ENCODE measurements around the gene TMEM273. TPM values are rescaled to one million over a fixed set of nuclear protein-coding genes. Genes with fewer than 3 reads are reported as not detected.

Gene TMEM273
- total RNA-seq, 1 experiment from 2014 or later: not detected

- no peak for TF ChIP-seq YY1 (IDR thresholded peaks at IDR 0.05; ENCODE audit: extremely low read depth, insufficient replicate concordance, low read depth, low read length)
These were observed 33.5 kb downstream of the TMEM273 start (continued) for GRCh38 chr10:49154641-49155040.

- ATAC-seq (no peak), DNase-seq (ENCODE audit: low read depth, low spot score) (no peak)
- ChIA-PET POLR2A (no interaction called here), CTCF (interaction anchor here (2.4 kb wide), 1 partner anchor 10 kb away, joined by 6 read pairs; no protein-coding TSS in a partner anchor), RAD21 (ENCODE audit: low non-redundant PET in 1 of 2, low total read pairs in 2 of 2, uncharacterized antibody in 2 of 2, unreplicated experiment in 2 of 2) (no interaction called here)
- no peaks in the 10 kb centered on the region for H3K9me2 ChIP-seq (ENCODE audit: insufficient read depth)
- H3K27me3 ChIP-seq (ENCODE audit: insufficient read depth, low read length): peaks cover 86% of the 10 kb centered on the region
- BruUV-seq (replicated peaks): no TSS peak
- no peak for TF ChIP-seq TCF7L2 (IDR thresholded peaks at IDR 0.05; ENCODE audit: borderline replicate concordance, extremely low read depth, insufficient read depth, insufficient read length)
- TF ChIP-seq EZH2phosphoT487 (IDR thresholded peaks at IDR 0.05; ENCODE audit: borderline replicate concordance): no peak
- no peak for TF ChIP-seq SRF (IDR thresholded peaks at IDR 0.05; ENCODE audit: low read depth)
- TF ChIP-seq ZBTB33 (IDR thresholded peaks at IDR 0.05; ENCODE audit: extremely low read depth, insufficient replicate concordance, low read length): no peak
- no peak for TF ChIP-seq ATF3 (IDR thresholded peaks at IDR 0.05)
- no peak for TF ChIP-seq ELF1 (IDR thresholded peaks at IDR 0.05; ENCODE audit: borderline replicate concordance, low read depth)
- TF ChIP-seq EGR1 (IDR thresholded peaks at IDR 0.05; ENCODE audit: low read depth): no peak
- no peak for TF ChIP-seq RAD21 (IDR thresholded peaks at IDR 0.05; ENCODE audit: low read depth)
- TF ChIP-seq SP1 (IDR thresholded peaks at IDR 0.05; ENCODE audit: low read depth): no peak
- TF ChIP-seq POLR2AphosphoS5 (IDR thresholded peaks at IDR 0.05; ENCODE audit: low read depth, low read length): no peak
- H3K9ac ChIP-seq (ENCODE audit: low read length): no peak overlapping the region
- no peak overlapping the region for H3K4me2 ChIP-seq (ENCODE audit: low read length)
- intact Hi-C loops (cut with micrococcal nuclease): no loop called here
- no peak overlapping the region for H3K27ac ChIP-seq (ENCODE audit: low read depth, low read length)
- no peaks in the 10 kb centered on the region for H3K79me2 ChIP-seq (ENCODE audit: insufficient read depth, low read length)
- H4K20me1 ChIP-seq (ENCODE audit: insufficient read depth): no peaks in the 10 kb centered on the region; the same call in 1 of the 2 replicates
- no peak overlapping the region for H2AFZ ChIP-seq (ENCODE audit: low read depth, low read length, poor library complexity, severe bottlenecking)
- no peaks in the 10 kb centered on the region for H3K4me1 ChIP-seq (ENCODE audit: control insufficient read depth in 1 of 2, insufficient read depth in 2 of 2, low read length in 2 of 2)
- no peaks in the 10 kb centered on the region for H3K36me3 ChIP-seq (ENCODE audit: control insufficient read depth in 1 of 2, insufficient read depth in 2 of 2, low read length in 2 of 2)
- no peaks in the 10 kb centered on the region for H3K9me3 ChIP-seq (ENCODE audit: control insufficient read depth in 1 of 2, insufficient read depth in 1 of 2, low read depth in 1 of 2, low read length in 2 of 2)
- H3K4me3 ChIP-seq (replicated peaks in 1 of 2; ENCODE audit: low read depth in 1 of 2, low read length in 2 of 2): no peak overlapping the region
These were observed 34.2 kb downstream of the TMEM273 start for GRCh38 chr10:49153971-49154370.
